GM12865 (cell line): ENCODE measurements around the gene UQCR10.

ENCODE experiments used
- DNase-seq: peaks from one replicate; pipeline ENCODE4 v3.0.0; 2010; ENCODE audit warnings: low read depth
- H3K4me3 ChIP-seq: 2 replicates; pipeline ENCODE4 v1.5.1; 2011; ENCODE audit warnings: mild to moderate bottlenecking, low read depth, low read length, control low read depth
- TF ChIP-seq, protein P1 (sequence below): IDR thresholded peaks from 2 replicates; pipeline ENCODE4 v1.5.1; 2011; ENCODE audit warnings: low read length, control low read depth, low read depth, inconsistent platforms; ENCODE audit not compliant: insufficient read depth; ENCODE audit errors: missing control alignments

Gene UQCR10

DNA sequence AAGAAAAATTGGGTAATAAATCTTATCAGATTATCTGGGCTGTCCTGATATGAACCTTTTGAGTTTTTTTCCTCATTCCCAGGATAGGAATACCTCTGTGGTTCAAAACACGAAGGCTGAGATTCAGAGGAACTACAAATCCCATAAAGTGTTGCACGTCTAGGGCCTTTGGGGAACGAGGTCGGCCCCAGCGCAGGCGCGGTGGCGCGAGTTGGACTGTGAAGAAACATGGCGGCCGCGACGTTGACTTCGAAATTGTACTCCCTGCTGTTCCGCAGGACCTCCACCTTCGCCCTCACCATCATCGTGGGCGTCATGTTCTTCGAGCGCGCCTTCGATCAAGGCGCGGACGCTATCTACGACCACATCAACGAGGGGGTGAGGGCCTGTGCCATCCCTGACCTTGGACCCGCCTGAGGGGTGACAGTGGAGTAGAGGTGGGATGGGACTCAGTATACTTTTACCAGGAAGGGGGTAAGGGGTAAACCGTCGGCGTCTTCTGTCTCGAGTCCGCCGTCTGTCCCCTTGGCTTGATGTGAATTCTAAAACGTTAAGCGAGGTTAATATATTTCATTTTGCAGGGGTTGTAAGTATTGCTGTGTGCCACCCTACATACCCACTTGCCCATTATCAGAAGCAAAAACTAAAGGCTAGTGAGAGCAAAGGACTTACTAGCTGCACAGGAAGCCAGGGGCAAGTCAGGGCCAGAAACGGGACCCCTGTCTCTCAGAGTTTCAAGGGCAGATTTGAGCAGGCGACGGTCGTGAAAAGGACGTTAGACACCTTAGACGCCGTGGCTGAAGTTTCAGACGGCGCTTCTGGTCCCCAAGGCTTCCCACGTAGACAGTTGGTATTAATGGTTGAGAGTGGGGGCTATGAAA is at the start of gene UQCR10:
Gene UQCR10 (plus strand): TSS at position 199 of the 881 bp plus-strand sequence. CDS start 30 bp downstream, at position 229.
- TF ChIP-seq, protein P1, sequence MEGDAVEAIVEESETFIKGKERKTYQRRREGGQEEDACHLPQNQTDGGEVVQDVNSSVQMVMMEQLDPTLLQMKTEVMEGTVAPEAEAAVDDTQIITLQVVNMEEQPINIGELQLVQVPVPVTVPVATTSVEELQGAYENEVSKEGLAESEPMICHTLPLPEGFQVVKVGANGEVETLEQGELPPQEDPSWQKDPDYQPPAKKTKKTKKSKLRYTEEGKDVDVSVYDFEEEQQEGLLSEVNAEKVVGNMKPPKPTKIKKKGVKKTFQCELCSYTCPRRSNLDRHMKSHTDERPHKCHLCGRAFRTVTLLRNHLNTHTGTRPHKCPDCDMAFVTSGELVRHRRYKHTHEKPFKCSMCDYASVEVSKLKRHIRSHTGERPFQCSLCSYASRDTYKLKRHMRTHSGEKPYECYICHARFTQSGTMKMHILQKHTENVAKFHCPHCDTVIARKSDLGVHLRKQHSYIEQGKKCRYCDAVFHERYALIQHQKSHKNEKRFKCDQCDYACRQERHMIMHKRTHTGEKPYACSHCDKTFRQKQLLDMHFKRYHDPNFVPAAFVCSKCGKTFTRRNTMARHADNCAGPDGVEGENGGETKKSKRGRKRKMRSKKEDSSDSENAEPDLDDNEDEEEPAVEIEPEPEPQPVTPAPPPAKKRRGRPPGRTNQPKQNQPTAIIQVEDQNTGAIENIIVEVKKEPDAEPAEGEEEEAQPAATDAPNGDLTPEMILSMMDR, result no peak
- peak; percentile 95 for DNase-seq
- H3K4me3 ChIP-seq, result peak within 1 kb of the TSS; percentile 100

DNA sequence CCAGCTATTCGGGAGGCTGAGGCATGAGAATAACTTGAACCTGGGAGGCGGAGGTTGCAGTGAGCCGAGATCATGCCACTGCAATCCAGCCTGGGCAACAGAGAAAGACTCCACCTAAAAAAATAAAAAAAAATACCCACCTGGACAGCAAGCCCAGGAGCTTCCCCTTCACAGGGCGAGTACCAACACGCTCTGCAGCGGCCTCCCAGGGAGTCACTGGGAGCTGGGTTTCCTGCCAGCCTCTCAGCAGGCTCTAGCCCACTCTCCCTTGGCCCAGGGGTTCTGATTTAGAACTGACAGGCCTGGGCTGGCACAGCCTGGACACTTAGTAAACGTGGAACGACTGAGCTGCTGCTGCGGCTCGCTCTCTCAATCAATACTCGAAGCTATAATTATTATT is 49.4 kb upstream of the UQCR10 start:
- no peak for DNase-seq
- H3K4me3 ChIP-seq, result no peak overlapping the region
- TF ChIP-seq, protein P1, result no peak

DNA sequence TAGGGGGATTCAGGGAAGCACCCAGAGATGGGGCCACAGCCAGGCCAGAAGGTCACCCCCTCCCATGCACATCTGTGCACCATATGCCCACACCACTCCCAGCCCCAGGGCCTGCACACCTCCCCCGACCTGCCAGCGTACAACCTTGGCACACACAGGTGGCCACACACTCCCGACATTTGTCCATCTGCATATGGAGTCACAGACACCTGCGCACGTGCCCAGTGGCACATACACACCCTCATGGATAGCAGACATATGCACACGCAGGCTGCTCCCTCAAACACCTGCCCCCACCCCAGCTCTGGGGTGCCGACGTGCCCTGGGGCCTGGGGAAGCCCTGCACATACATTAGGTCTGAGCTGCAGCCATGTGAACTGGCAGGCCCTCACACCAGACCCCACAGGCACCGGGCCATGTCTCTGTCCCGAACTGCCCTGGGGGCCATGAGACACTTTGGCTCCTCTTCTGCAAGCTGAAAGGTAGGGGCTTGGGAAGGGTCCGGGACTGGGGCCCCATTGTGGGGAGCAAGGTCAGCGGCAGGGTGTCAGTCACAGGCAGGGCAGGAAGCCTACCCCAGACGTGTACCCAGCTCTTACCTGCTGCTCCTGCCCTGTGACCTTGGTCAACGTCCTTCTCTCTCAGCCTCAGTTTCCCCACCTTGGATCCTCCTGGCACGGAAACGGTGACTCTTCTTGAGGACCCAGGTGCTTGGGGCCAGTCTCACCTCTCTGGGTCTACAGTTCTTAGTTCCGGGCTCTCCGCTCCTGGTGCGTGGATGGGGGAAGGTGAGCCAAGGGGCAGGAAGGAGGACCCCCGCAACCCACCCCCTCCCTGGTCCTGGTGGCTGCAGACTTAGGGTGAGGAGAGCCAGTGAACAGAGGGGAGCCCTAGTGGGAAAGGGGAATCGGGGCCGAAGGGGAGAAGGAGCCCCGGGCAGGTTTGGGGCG is 47.9 kb upstream of the UQCR10 start:
- H3K4me3 ChIP-seq, result no peak overlapping the region
- no peak for DNase-seq
- TF ChIP-seq, protein P1, result no peak

DNA sequence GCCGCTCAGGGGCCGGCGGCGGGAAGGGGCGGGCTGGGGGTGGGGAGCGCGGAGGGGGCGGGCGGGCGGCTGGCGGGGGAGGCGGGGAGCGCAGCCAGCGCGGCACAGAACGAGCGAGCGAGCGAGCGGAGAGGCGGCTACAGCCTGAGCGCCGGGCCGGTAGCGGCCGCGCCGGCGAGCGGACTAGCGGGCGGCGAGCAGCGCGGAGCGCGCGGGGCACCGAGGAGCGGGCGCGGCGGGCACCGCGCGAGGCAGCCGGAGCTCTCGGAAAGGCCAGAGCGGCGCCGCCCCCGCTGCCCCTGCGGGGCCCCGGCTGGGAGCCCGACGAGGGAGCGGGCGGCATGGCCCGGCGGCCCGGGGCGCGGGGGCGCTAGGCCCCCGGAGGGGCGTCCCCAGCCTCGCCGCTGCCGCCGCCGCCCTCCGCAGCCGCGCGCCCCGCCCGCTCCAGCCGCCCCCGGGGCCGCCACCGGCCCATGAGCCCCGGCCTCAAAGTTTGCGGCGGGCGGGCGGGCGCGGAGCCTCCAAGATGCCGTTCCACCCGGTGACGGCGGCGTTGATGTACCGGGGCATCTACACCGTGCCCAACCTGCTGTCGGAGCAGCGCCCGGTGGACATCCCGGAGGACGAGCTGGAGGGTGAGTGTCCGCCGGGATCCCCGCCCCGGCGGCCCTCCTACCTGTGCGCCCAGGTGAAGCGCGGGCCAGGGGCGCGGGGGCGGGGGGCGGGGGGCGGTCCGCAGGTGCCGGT is 47.1 kb upstream of the UQCR10 start, which contains the start of gene CABP7:
Gene CABP7 (plus strand): TSS at position 105 of the 747 bp plus-strand sequence. CDS start 422 bp downstream, at position 527.
- H3K4me3 ChIP-seq, result no peak within 1 kb of the TSS
- DNase-seq, result no peak
- TF ChIP-seq, protein P1, result no peak

DNA sequence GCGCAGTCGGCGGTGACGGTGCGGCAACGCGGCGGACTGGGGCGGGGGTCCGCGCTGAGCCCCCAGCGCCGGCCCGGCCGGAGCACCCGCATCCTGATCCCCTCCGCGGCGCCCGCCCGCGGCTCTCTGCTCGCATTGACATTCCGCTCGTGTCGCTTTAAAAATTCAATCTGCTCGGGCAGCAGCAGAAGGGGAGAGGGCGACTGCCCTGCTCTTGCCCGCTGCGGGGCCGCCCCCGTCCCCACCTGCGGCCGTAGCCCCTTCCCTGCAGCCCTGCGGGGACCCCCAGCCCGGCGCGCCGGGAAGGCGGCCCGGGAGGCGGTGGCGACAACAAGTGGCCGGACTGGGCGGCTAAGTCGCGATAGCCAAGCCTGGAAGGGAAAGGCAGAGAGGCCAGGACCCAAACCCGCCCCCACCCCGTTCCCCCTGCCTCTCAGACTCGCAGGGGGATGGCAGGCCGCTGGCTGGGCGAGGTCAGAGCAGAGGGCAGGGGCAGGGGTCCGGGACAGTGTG is 46.3 kb upstream of the UQCR10 start:
- H3K4me3 ChIP-seq, result no peak overlapping the region
- TF ChIP-seq, protein P1, result no peak
- DNase-seq, result no peak

DNA sequence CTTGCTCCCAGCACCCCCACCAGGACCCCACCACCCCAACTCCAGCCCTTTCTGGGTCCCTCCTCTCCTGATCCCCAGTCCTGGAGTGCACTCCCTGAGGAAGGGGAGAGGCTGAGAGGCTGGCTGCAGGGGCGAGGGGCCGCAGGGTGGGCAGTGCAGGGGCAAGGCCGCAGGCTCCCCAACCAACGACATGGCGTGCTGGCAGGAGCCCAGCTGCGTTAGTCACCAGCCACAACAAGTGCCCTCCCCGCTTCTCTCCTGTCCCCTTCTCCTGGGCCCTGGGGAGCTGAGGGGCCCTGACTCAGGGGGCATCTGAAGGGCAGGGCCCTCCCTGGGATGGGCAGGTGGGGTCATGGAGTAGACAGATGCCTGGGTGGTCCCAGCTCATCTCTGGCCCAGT is 45.0 kb upstream of the UQCR10 start:
- DNase-seq, result no peak
- TF ChIP-seq, protein P1, result no peak

More for the DNA sequence above, 45.0 kb upstream of the UQCR10 start:
- no peak overlapping the region for H3K4me3 ChIP-seq
